HG03571 (cell line): ENCODE data around the gene ZAR1L.

ENCODE experiments used
- ATAC-seq: cut with Tn5 transposase; IDR thresholded peaks from one replicate; pipeline ENCODE4 v1.9.1; 2021; ENCODE audit not compliant: unreplicated experiment

ZAR1L gene

GRCh38 chr13:32305646-32306045, 9.5 kb downstream of the ZAR1L start:
- ATAC-seq = no peak

GRCh38 chr13:32302461-32302860, 12.7 kb downstream of the ZAR1L start:
- no peak for ATAC-seq

GRCh38 chr13:32300920-32301319, 14.2 kb downstream of the ZAR1L start:
- ATAC-seq = no peak

- ATAC-seq = no peak
Observed at GRCh38 chr13:32300406-32300805, 14.8 kb downstream of the ZAR1L start.

- no peak for ATAC-seq
Observed at GRCh38 chr13:32299893-32300292, 15.3 kb downstream of the ZAR1L start.

GRCh38 chr13:32298695-32299094, 16.5 kb downstream of the ZAR1L start:
- no peak for ATAC-seq

- no peak for ATAC-seq
Observed at GRCh38 chr13:32297206-32297605, 18.0 kb downstream of the ZAR1L start.

GRCh38 chr13:32285633-32285965, 29.6 kb downstream of the ZAR1L start:
- no peak for ATAC-seq

GRCh38 chr13:32284927-32285632, 30.1 kb downstream of the ZAR1L start:
- ATAC-seq = no peak

- no peak for ATAC-seq
Observed at GRCh38 chr13:32282096-32282711, 33.0 kb downstream of the ZAR1L start.

GRCh38 chr13:32281096-32281495, 34.1 kb downstream of the ZAR1L start:
- no peak for ATAC-seq

GRCh38 chr13:32278426-32278825, 36.7 kb downstream of the ZAR1L start:
- no peak for ATAC-seq

GRCh38 chr13:32277839-32278238, 37.3 kb downstream of the ZAR1L start:
- no peak for ATAC-seq

- ATAC-seq = no peak
Observed at GRCh38 chr13:32272021-32272683, 43.0 kb downstream of the ZAR1L start.

- ATAC-seq = peak; percentile 94
Observed at GRCh38 chr13:32267836-32268439, 47.2 kb downstream of the ZAR1L start.

- ATAC-seq = no peak
Observed at GRCh38 chr13:32266130-32266529, 49.0 kb downstream of the ZAR1L start.

- ATAC-seq = no peak
Observed at GRCh38 chr13:32265726-32266125, 49.4 kb downstream of the ZAR1L start.

- ATAC-seq = no peak
Observed at GRCh38 chr13:32264407-32264806, 50.8 kb downstream of the ZAR1L start.

- no peak for ATAC-seq
Observed at GRCh38 chr13:32262619-32263018, 52.5 kb downstream of the ZAR1L start.

GRCh38 chr13:32262165-32262564, 53.0 kb downstream of the ZAR1L start:
- ATAC-seq = no peak

- no peak for ATAC-seq
Observed at GRCh38 chr13:32261567-32261966, 53.6 kb downstream of the ZAR1L start.

- no peak for ATAC-seq
Observed at GRCh38 chr13:32259116-32259515, 56.0 kb downstream of the ZAR1L start.
